ENCODE measurements around the gene CEP164.
A peak's percentile ranks its signal among the peaks of the same experiment; 100 is the strongest.

The CEP164 gene

DNA sequence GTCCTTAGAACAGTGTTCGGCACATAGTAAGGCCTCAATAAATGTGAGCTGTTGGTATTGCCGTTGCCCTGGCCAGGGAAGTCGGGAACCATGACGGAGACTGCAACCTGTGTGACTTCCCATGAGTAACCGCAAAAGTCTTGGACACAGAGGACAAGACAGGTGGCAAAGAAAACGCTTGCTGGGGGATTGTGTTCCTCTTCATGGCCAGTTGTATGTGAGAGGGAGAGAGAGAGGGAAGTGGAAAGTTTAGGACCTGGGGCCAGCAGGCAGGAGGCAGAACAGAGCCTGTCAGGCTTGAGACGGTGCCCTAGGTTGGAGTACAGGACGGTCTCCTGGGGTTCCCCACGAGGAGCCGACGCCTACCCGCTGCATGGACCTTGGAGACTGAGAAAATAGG is 90.2 kb downstream of the CEP164 start:
- no peak for DNase-seq

DNA sequence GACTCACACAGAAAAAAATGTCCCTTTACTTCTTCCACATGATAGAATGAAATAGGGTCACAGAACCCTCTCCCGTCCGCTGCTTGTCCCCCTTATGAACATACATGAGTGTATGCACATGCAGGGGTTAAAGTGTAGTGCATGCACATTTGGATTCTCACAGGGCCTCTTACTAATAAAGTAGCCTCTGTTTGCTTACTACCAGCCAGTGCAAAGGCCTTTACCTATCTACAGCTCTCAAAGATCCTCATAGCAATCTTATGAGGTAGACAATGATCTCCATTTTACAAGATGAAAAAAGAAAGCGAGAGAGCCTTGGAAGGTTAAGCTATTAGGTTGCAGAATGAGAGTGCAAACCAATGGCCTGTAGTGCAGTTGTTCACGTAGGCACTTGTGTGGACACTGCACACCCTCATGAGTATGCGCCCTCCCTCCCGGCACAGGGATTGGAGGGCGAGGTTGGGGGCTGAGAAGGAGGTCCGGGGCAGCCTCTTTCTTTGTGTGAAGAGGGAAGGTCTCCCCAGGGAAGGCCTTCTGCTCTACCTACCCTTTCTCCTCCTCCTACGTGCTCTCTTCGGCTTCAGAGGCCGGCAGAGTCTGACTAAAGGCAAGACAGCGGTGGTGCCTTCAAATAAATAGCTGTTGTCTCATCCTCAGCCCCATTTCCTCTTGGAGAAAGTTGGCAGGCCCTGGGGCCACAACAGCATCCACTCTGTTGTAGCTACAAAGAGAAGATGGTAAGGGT is 91.3 kb downstream of the CEP164 start:
- no peak for DNase-seq

DNA sequence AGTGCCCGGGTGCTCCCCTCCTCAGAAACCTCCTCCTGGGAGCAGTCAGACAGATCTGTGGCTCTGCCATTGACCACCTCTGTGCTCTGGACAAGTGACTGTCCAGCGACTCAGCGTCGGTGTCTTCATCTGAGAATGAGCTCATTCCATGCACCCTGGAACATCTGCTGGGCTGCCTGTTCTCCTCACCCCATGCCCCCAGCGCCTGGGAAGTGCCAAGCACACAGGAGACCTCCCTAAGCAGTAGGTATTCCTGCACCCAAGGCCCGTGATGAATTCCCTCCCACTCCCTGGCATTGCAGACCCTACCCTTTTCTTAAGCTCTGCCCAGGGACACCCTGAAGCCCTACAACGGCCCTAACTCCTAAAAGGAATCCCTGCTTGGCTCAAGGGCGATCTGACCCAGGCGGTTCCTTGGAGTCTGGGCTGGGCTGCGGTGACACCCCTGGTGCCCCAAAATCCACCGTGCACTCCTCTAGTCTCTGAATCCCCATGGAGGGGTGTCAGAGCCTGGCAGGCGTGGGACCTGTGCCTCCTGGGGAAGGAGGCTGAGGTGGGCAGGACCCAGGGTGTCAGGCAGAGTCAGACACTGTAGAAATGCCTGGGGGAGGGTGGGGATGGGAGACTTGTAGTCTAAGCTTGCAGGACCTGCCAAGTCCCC is 92.0 kb downstream of the CEP164 start:
- DNase-seq: no peak

DNA sequence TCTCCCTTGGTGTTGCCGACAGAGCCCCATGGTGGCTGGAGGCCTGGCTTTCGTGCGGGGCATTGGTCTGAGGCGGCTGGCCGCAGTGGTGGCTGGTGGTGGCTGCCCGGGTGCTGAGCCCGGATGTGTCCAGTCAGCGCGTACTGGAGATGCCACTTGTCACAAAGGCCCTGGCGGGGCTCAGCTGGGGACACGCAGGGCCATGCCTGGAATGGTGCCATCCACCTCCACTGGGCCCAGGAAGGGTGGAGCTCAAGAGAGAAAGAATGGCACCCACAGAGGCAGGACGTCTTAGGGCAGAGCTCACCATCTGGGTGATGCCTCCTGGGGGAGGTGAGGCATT is 92.5 kb downstream of the CEP164 start:
- no peak for DNase-seq

DNA sequence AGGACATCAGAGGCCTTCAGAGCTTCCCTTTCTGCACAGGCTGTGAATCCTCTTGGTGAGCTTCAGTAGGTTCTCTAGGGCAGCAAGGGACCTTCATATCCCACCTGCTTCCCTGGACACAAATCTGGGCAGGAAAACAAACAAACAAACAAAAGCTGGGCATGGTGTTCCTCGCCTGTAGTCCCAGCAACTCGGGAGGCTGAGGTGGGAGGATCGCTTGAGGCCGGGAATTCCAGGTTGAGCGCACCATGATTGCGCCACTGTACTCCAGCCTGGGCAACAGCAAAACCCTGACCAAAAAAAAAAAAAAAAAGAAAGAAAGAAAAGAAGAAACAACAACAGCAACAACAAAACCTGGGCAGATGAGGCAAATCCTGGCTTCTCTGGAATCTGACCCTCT is 92.9 kb downstream of the CEP164 start:
- no peak for DNase-seq

DNA sequence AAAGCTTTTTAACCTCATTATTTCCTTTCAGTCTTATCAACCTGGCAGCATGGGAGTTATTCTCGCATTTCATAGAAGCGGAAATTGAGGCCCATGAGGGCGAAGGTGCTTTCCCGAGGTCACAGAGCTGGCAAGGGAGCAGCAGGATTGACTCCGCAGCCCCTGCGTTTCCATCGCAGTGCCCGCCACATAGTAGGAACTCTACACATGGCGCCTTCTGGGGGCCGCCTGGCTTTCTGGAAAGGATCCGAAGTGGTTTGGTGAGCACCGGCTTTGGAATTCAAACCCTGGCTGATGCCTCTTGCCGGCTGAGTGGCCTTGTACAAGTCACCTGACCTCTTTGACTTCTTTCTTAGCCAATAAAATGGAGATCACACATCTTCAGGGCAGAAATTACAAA is 93.4 kb downstream of the CEP164 start:
- no peak for DNase-seq

DNA sequence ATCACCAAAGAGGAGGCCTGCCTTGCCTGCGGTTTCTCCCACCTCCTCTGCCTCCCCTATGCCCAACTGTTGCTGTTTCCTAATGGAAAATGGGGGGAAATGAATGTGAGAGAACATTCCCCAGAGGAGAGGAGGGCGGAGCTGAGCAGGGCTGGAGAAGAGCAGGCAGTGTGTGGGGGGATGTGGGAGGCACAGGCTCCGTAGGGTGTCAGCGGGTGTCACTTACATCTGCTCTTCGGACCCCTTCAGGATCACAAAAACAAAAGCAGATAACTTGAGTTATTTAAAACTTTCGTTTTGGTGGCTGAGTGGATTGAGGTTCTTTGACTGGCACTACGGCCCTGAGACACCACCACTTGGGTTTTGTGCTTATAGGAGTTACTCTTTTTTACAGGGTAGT is 93.8 kb downstream of the CEP164 start:
- DNase-seq: no peak

DNA sequence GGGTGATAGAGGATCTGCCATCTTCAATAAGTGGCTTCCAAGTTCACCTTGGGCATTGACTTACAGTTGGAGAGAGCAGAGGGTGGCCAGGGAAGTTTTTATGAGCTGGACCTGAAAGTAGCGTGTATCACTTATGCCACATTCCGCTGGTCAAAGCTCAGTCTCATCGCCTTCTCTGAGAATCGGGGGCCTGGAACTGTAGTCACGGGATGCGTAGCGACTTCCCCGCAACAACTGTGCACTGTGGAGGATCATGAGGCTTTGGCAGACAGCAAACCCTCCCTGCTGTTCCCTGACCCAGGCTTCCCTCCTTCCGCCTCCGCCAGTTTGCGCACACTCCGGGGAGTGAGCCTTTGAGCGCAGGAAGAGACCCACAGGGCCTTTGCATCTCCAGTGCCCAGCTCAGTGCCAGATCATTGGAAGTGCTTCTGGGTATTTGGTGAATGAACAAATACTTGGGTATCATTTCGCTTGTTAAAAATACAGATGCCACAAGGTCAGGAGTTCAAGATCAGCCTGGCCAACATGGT is 95.5 kb downstream of the CEP164 start:
- DNase-seq: no peak

DNA sequence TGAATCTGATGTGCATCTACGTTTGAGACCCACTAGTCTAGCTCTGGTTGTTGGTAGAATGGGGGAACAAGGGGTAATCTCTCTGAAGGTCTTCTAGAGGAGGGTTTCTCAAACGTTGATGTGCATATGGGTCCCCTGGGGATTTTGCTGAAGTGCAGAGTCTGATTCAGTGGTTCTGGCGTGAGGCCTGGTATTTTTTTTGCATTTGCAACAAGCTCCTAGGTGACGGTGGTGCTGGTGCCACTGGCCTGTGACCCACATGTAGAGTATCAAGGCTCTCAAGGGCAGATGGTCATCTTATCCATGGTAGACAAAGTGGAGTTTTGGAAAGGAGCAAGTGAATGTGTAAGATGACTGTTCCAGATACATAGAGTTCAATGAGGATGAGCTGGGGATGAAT is 97.1 kb downstream of the CEP164 start:
- DNase-seq: no peak

DNA sequence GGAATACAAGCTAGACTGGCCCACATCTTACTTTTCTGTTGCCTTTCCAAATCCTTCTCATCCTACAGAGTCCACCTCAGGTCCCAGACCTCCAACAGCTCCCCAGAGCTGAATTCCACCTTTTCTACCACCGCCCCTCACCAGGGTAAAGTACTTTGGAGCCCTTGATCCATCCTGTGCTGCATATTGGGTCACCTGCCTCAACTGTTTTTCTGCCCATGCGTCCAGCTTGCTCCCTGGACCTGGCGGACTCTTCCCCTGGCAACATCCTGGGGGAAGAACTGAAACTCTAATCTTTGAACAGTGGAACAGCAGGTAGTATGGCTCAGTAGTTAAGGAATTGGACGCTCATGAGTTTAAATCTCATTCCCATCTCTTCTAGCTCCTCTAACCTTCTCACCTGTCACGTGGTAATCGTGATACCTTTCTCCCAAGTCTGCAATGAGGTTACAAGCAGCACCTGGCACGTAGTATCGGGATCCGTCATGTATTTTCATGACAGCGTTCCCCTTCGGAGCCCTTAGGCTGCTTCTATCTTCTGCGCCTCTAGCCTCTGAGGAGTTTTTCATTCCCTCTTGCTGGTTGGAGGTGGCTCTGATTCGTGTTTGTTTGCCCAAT is 98.1 kb downstream of the CEP164 start:
- DNase-seq: no peak

DNA sequence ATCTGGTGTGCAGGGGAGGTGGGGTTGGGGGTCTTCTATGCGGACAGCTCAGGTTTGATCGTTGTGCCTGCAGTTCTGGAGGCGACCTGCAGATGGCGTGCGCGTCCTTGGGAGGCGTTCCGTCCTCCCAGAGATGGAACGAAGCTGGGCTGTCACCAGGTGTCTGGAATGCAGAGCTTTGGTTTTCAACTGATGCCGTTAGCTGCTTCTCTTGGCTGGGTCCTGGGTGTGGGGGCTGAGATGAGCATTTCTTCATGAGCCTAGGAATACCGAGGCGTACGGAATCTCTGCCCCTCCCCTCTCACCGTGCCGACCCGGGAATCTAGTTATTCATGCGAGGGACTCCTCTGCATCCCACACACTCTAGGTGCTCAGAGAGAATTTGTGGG is 98.6 kb downstream of the CEP164 start:
- peak in 55 of 58 donors; percentile 19 to 85 (median 62) for DNase-seq

DNA sequence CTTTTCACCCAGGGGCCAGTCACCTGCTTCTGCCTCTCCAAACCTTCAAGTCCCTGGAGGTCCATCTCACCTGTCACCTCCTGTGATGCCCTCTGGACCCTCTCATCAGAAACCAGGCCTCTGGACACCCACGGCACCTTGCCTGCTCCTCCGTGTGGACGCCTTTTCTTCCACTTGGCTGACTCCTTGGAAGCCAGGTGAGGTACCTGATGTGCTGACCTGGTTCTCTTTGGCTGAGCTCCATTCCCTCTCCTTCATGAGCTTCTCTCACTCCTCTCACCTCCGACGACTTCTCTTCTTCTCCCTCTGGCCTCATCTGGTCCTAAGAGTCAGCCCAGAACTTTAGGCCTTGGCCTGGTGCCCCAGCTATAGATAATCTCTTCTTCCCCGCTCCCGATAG is 99.3 kb downstream of the CEP164 start:
- no peak for DNase-seq

- peak in 1 of 58 donors; percentile 35 for DNase-seq
Observed at GRCh38 chr11:117427356-117427874, 99.8 kb downstream of the CEP164 start.

- DNase-seq: no peak
Observed at GRCh38 chr11:117428186-117428855, 100.7 kb downstream of the CEP164 start.

- DNase-seq: no peak
Observed at GRCh38 chr11:117428856-117429229, 101.2 kb downstream of the CEP164 start.

- DNase-seq: no peak
Observed at GRCh38 chr11:117430293-117430955, 102.8 kb downstream of the CEP164 start.

DNA sequence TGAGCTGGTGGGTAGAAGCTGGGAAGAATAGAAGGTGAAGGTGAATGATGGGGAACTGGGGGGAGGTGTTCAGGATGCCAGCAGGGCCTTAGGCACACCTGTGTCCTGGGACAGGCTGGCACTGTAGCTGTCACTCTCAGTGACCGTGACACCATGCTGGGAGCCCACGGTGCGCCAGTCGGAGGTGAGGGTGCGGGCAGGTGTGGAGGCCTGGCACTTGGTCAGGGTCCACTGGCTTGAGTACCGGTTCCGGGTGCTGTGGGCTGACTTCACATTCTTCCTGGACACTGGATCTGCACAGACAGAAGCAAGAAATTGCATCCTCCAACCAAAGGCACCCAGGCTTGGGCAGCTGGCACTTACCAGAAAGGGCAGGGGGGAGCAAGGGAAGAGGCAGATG is 103.8 kb downstream of the CEP164 start:
- no peak for DNase-seq

DNA sequence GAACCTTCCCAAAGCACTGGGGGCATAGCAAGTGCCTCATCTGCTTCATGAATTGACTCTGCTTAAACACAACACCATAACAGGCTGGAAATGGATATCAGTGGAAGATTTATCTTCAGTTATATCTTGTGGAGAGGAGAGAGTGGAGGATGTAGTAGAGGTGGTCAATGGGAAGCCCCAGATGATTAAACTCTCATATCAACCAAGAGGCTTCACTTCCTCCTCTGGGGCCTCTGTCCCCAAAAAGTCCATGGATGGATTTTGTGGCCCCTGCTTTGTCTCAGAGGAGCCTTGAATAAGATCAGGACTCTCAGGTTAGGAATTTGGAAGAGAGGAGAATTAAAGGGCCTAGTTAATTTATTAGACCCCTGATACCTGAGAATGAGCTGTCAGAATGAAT is 106.1 kb downstream of the CEP164 start:
- no peak for DNase-seq

DNA sequence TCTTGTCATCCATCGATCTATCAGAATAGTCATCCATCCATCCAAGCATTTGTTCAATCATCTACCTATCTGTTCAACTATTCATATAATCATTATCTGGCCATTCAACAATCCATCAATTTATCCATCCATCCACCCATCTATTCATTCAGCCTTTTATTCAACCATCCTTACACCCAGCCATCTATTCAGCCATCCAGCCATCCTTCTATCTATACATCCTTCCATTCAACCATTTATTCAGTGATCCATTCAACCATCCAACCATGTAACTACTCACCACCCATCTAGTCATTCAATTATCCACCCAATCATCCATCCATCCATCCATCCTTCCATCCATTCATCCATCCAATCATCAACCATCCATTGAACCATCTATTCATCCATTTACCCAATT is 106.8 kb downstream of the CEP164 start:
- no peak for DNase-seq

GRCh38 chr11:117435326-117435725 is 107.7 kb downstream of the CEP164 start:
- no peak for DNase-seq

DNA sequence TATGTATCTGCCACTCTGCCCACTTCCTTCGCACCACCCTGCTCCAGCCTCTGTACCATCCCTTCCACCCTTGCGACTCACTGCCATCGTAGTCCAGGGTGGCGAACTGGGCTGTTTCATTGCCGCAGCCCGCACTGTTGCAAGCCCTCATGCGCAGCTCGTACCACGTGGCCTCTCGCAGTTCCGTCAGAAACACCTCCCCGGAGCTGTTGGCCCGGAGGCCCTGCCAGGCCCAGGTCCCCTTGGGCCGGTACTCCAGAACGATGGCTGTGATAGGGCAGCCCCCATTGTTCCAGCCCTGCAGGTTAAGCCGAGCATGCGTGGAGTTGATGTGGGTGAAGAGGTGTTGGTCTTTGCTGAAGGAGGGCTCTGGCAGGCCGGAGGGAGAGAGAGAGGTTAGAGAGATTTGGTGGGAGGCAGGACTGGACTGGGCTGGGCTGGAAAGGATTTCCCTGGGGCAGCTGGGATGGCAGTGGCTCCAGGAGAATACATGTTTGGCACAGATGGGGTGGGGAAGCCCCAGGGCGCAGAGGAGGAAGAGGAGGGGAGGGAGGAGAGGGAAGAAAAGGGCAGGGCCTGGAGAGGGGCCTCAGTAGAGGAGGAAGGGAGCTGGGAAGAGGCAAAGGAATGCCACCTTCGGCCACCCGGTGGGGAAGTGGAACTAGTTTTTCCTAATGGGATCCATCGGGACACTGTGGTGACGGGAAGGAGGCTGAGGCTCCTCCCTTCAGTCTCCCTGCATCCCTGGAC is 109.6 kb downstream of the CEP164 start:
- DNase-seq: no peak
